ENCODE measurements around the gene GNB4. TPM values are rescaled to one million over a fixed set of nuclear protein-coding genes. Genes with fewer than 3 reads are reported as not detected.

GNB4 gene
- total and polyA plus RNA-seq, 9 of the 15 experiments (the other 6 are each of a cell fraction or from before 2014, with no cell fraction given): 6.8 to 36.7 (median 21.4) TPM

DNA sequence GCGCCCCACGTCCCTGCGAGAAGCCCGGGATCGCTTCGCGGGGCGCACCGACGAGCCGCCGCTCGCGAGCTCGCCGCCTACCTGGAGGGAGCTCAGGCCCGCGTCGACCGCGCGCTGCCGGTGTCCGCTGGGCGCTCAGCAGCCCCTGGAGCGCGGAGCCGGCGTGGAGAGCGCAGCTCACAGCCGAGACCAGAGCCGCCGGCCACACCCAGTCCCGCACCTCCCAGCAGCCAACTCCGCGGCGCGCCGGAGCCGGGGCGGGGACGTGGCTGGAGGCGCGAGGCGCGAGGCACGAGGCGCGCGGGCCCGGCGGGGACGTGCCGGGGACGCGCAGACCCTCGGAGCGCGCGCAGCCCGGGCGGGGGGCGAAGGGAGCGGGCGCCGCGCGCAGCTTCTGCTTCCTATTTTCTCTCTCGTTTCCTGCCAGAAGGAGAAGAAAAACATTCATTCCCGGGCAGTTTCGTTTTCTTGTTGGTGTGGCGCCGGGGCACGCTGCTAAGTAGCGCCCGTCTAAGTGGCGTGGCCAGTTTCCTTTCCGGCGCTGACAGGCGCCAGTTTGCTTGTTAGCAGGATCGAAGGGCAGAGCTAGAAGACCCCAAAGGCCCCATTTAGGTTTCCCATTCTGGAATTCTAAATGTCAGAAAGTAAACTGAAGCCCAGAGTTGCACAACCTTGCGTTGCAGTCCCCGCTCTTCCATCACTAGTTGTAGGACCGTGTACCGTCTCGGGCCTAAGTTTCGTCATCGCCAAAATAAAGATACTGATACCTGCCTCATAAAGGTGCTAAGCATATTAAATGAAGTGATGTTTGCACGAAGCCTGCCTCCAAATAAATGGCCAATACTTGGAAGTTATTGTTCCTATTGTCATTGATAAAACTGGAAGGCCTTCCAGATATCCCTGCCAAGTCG, at the start of gene GNB4 (continued):
- TF ChIP-seq, protein P1, sequence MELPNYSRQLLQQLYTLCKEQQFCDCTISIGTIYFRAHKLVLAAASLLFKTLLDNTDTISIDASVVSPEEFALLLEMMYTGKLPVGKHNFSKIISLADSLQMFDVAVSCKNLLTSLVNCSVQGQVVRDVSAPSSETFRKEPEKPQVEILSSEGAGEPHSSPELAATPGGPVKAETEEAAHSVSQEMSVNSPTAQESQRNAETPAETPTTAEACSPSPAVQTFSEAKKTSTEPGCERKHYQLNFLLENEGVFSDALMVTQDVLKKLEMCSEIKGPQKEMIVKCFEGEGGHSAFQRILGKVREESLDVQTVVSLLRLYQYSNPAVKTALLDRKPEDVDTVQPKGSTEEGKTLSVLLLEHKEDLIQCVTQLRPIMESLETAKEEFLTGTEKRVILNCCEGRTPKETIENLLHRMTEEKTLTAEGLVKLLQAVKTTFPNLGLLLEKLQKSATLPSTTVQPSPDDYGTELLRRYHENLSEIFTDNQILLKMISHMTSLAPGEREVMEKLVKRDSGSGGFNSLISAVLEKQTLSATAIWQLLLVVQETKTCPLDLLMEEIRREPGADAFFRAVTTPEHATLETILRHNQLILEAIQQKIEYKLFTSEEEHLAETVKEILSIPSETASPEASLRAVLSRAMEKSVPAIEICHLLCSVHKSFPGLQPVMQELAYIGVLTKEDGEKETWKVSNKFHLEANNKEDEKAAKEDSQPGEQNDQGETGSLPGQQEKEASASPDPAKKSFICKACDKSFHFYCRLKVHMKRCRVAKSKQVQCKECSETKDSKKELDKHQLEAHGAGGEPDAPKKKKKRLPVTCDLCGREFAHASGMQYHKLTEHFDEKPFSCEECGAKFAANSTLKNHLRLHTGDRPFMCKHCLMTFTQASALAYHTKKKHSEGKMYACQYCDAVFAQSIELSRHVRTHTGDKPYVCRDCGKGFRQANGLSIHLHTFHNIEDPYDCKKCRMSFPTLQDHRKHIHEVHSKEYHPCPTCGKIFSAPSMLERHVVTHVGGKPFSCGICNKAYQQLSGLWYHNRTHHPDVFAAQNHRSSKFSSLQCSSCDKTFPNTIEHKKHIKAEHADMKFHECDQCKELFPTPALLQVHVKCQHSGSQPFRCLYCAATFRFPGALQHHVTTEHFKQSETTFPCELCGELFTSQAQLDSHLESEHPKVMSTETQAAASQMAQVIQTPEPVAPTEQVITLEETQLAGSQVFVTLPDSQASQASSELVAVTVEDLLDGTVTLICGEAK (IDR thresholded peaks at IDR 0.05): 0 out of 2 replicates have a peak, but pooled peaks have one; percentile 18
- TF ChIP-seq, protein P1 (CRISPR knock-in tag; IDR thresholded peaks at IDR 0.05): no peak
- no peak for TF ChIP-seq CAMTA2 (CRISPR knock-in tag; conservative IDR thresholded peaks at IDR 0.05)
- TF ChIP-seq ZNF76 (CRISPR knock-in tag; IDR thresholded peaks at IDR 0.05; ENCODE audit: borderline replicate concordance): no peak
- TF ChIP-seq ZNF143 (CRISPR knock-in tag; IDR thresholded peaks at IDR 0.05): peak; percentile 22; the same call in 1 of the 2 replicates
- TF ChIP-seq CEBPB (tag; IDR thresholded peaks at IDR 0.05): peak; percentile 94
- peak in 1 of 3 experiments; percentile 62 for TF ChIP-seq YY1 (IDR thresholded peaks at IDR 0.05; ENCODE audit: borderline replicate concordance in 1 of 3, control insufficient read depth in 1 of 3, extremely low read depth in 1 of 3, insufficient read depth in 3 of 3, insufficient read length in 1 of 3, insufficient replicate concordance in 2 of 3, low read depth in 1 of 3, low read length in 2 of 3)
- TF ChIP-seq ZNF232 (CRISPR knock-in tag; IDR thresholded peaks at IDR 0.05): peak; percentile 43; the same call in 1 of the 2 replicates
- peak; percentile 88 for TF ChIP-seq SAFB (IDR thresholded peaks at IDR 0.05; ENCODE audit: borderline replicate concordance, low read depth, low read length)
- no peak for TF ChIP-seq ETS2 (tag; IDR thresholded peaks at IDR 0.05; ENCODE audit: borderline replicate concordance, poor library complexity, severe bottlenecking)
- peak; percentile 99 for TF ChIP-seq L3MBTL2 (IDR thresholded peaks at IDR 0.05)
- TF ChIP-seq ZBTB7A (IDR thresholded peaks at IDR 0.05; ENCODE audit: borderline replicate concordance, control insufficient read depth, low read depth, low read length): peak; percentile 56; the same call in 1 of the 2 replicates
- peak; percentile 82 for TF ChIP-seq KLF1 (tag; IDR thresholded peaks at IDR 0.05)
- no peak for TF ChIP-seq TEAD4 (IDR thresholded peaks at IDR 0.05; ENCODE audit: low read length)
- peak; percentile 86; the same call in 1 of the 2 replicates for TF ChIP-seq TEAD4 (CRISPR knock-in tag; IDR thresholded peaks at IDR 0.05; ENCODE audit: borderline replicate concordance)

Data from K562 (cell line).